Natural killer cell (primary cell): ENCODE data around the gene AMOTL2. TPM values are rescaled to one million over a fixed set of nuclear protein-coding genes. Genes with fewer than 3 reads are reported as not detected.

Experiments used
- ATAC-seq, 3 donors: fragments of 150-1000 bp in 2 of 3; fragments of 200-7000 bp in 1 of 3; cut with Tn5 transposase; 1 replicate in 1 of 3; 2 replicates in 2 of 3; pipeline ENCODE4 v1.10.0; 2021; ENCODE audit warnings: mild to moderate bottlenecking in 2 of 3, moderate library complexity in 2 of 3
- DNase-seq, 2 donors: peaks; one replicate each; pipeline versions ENCODE4 v3.0.0 to v3.0.0-alpha.2; 2013 to 2021; ENCODE audit warnings: mixed read lengths in 1 of 2
- H3K27ac ChIP-seq: one replicate; pipeline ENCODE4 v1.5.1; 2013; ENCODE audit warnings: mild to moderate bottlenecking, low read length
- H3K27me3 ChIP-seq: one replicate; pipeline ENCODE4 v1.6.1; 2013; ENCODE audit warnings: low read length; ENCODE audit not compliant: control insufficient read depth, insufficient read depth
- H3K36me3 ChIP-seq: one replicate; pipeline ENCODE4 v1.6.1; 2013; ENCODE audit warnings: low read length; ENCODE audit not compliant: control insufficient read depth, insufficient read depth
- H3K4me1 ChIP-seq: one replicate; pipeline ENCODE4 v1.6.1; 2013; ENCODE audit warnings: low read length; ENCODE audit not compliant: control insufficient read depth, insufficient read depth
- H3K4me3 ChIP-seq: one replicate; pipeline ENCODE4 v1.5.1; 2013; ENCODE audit warnings: low read length
- H3K9me3 ChIP-seq: one replicate; pipeline ENCODE4 v1.6.1; 2013; ENCODE audit warnings: low read length; ENCODE audit not compliant: control insufficient read depth, insufficient read depth
- H3K27ac Mint-ChIP-seq, 2 donors: one replicate each; pipeline ENCODE4 v1.8.0; 2022; ENCODE audit warnings: mild to moderate bottlenecking in 2 of 2, mixed read lengths in 2 of 2, moderate library complexity in 1 of 2
- H3K27me3 Mint-ChIP-seq, 2 donors: one replicate each; pipeline ENCODE4 v1.8.0; 2022; ENCODE audit warnings: low read depth in 2 of 2, mixed read lengths in 2 of 2
- H3K36me3 Mint-ChIP-seq: one replicate; pipeline ENCODE4 v1.8.0; 2022; ENCODE audit warnings: mixed read lengths
- H3K4me1 Mint-ChIP-seq, 2 donors: one replicate each; pipeline ENCODE4 v1.8.0; 2022; ENCODE audit warnings: mixed read lengths in 2 of 2
- H3K4me3 Mint-ChIP-seq: one replicate; pipeline ENCODE4 v1.8.0; 2022; ENCODE audit warnings: mild to moderate bottlenecking, moderate library complexity, mixed read lengths
- H3K9me3 Mint-ChIP-seq, 2 donors: one replicate each; pipeline ENCODE4 v1.8.0; 2022; ENCODE audit warnings: mixed read lengths in 2 of 2
- WGBS: methylation state at CpG from one replicate; pipeline ENCODE4 v1.1.7; 2013; ENCODE audit warnings: missing lambda C conversion rate; ENCODE audit not compliant: insufficient coverage; 5-methylcytosine and 5-hydroxymethylcytosine counted together
- intact Hi-C: fragments of 100-400 bp; cut with micrococcal nuclease; formaldehyde crosslinking; loops from one replicate; pipeline ENCODE4 v1.14.2; 2022
- total RNA-seq, 4 donors: library from RNA; stranded (reverse); fragments of 120-200 nt in 1 of 4; gene quantifications; one replicate each; pipeline versions ENCODE4 v1.2.3 to v1.2.4, GENCODE V29; 2013 to 2022
- TF ChIP-seq, protein P1 (sequence below): fragments of 200-600 bp; IDR thresholded peaks from one replicate; pipeline ENCODE4 v1.8.0; 2022; ENCODE audit warnings: antibody characterized with exemption

The AMOTL2 gene
- total RNA-seq, 3 donors from 2014 or later (not counting 1 experiment from before 2014, with no cell fraction given): not detected

DNA sequence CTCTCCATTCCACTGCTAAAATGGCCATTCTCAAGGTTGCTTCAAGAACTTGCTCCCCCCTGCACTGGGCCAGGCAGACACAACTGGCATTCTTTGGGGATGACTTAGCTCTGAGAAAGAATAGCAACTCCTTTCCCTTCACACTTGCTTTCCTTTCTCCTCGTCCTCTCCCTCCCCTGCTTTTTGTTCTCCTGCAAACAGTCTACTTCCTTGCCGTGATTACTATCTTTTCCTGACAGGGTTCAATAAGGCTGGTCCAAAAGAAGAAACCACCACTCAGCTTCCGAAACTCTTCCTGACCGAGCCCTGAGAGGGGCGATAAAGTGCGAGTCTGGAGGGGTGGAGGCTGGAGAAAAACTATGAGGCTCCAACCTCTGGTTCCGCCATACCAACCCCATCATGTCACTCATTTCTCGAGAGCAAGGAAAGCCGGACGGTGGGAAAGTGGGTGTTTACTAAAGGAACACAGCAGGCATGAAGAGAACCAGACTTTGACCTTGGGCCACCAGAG lies 5.0 kb downstream of the AMOTL2 start:
- Histone ChIP-seq H3K27ac (no peak overlapping the region), H3K36me3 (no peaks in the 10 kb centered on the region)

DNA sequence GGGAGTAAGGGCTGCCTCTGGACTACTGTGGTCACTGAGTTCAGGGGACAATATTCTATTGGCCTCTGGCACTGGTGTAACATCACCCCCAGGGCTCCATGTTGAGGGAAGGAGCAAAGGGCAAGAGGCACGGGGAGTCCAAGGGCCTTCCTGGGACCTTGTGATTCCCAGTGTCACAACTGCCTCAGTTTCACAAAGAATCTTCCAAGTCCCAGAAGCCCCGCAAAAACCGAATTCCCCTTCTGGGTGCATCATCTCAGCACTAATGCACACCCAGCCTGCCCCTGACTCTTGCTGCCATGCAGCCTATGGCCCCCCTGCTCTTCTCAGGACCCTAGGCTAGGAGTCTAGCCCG lies 5.5 kb downstream of the AMOTL2 start:
- no peak overlapping the region for H3K4me3 ChIP-seq
- H3K4me1 ChIP-seq: peaks cover 18% of the 10 kb centered on the region
- intact Hi-C loops: no loop called here
- H3K27ac ChIP-seq: no peak overlapping the region
- no peak overlapping the region for H3K4me3 Mint-ChIP-seq
- no peak for ATAC-seq
- H3K27ac Mint-ChIP-seq: no peak overlapping the region
- H3K36me3 Mint-ChIP-seq: no peaks in the 10 kb centered on the region
- no peaks in the 10 kb centered on the region for H3K9me3 ChIP-seq
- no peaks in the 10 kb centered on the region for H3K9me3 Mint-ChIP-seq
- H3K27me3 Mint-ChIP-seq: peaks cover 0 to 21% of the 10 kb centered on the region in 2 donors
- 88% methylated on average over 4 of the region's 4 CpGs for WGBS
- peaks cover 18 to 19% of the 10 kb centered on the region in 2 donors for H3K4me1 Mint-ChIP-seq
- H3K36me3 ChIP-seq: no peaks in the 10 kb centered on the region
- DNase-seq: no peak
- TF ChIP-seq, protein P1, sequence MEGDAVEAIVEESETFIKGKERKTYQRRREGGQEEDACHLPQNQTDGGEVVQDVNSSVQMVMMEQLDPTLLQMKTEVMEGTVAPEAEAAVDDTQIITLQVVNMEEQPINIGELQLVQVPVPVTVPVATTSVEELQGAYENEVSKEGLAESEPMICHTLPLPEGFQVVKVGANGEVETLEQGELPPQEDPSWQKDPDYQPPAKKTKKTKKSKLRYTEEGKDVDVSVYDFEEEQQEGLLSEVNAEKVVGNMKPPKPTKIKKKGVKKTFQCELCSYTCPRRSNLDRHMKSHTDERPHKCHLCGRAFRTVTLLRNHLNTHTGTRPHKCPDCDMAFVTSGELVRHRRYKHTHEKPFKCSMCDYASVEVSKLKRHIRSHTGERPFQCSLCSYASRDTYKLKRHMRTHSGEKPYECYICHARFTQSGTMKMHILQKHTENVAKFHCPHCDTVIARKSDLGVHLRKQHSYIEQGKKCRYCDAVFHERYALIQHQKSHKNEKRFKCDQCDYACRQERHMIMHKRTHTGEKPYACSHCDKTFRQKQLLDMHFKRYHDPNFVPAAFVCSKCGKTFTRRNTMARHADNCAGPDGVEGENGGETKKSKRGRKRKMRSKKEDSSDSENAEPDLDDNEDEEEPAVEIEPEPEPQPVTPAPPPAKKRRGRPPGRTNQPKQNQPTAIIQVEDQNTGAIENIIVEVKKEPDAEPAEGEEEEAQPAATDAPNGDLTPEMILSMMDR: no peak
- H3K27me3 ChIP-seq: peaks cover 1% of the 10 kb centered on the region

More for the DNA sequence above, 5.0 kb downstream of the AMOTL2 start:
- H3K4me1 ChIP-seq: peaks cover 18% of the 10 kb centered on the region
- WGBS: 67% methylated on average over 8 of the region's 10 CpGs
- ATAC-seq (no peak), DNase-seq (no peak)
- peaks cover 0 to 20% of the 10 kb centered on the region in 2 donors for H3K27me3 Mint-ChIP-seq
- H3K36me3 Mint-ChIP-seq: no peaks in the 10 kb centered on the region
- intact Hi-C loops: no loop called here
- no peak overlapping the region for H3K27ac Mint-ChIP-seq
- H3K9me3 ChIP-seq: no peaks in the 10 kb centered on the region
- peaks cover 13 to 16% of the 10 kb centered on the region in 2 donors for H3K4me1 Mint-ChIP-seq
- no peaks in the 10 kb centered on the region for H3K9me3 Mint-ChIP-seq
- TF ChIP-seq, protein P1: no peak
- no peaks in the 10 kb centered on the region for H3K27me3 ChIP-seq
- no peak overlapping the region for H3K4me3 ChIP-seq
- no peak overlapping the region for H3K4me3 Mint-ChIP-seq

DNA sequence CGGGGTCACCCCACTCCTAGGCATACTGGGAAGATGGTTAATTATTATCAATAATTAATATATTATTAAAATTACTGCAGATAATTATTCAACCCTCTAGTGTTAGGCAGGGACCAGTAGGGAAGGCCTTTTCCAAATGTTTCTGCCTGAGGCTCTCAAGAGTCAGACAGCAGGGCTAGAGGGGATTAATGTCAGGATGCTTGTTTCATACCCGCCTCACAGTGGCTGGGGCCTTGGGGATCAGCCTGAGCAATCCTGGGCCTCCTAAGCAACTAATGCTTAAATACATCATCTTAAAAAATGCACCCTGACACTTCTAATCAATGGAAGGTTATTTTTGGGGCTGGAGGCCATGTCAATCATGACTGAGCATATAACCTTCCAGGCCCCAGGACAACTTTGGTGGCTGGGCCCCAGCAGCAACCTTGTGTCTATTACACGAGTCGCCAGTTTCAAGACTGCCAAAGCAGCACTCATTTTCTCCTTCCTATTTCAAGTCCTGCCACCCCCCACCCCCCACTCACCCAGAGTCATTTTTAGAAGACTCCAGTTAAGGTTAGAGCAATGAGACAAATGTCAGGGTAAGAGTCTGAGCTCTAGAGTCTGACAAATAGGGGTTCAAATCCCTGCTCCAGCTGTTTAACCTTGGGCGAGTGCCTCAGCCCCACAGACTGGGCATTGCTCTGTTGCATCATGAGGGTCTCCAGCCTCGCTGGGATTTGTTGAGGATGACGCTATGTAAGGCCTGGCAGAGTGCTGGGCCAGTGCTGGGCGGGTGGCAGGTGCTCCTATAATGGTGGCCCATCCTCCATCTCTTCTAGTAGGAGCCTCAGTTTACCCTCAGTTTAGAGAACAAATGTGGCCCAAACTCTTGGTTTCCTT lies 6.1 kb downstream of the AMOTL2 start:
- H3K36me3 Mint-ChIP-seq: no peaks in the 10 kb centered on the region
- H3K36me3 ChIP-seq: no peaks in the 10 kb centered on the region
- no peaks in the 10 kb centered on the region for H3K9me3 Mint-ChIP-seq
- no peaks in the 10 kb centered on the region for H3K9me3 ChIP-seq
- peaks cover 4 to 22% of the 10 kb centered on the region in 2 donors for H3K27me3 Mint-ChIP-seq
- intact Hi-C loops: no loop called here
- DNase-seq (no peak), ATAC-seq (no peak)
- TF ChIP-seq, protein P1: no peak
- H3K4me3 Mint-ChIP-seq: no peak overlapping the region
- no peak overlapping the region for H3K27ac ChIP-seq
- no peak overlapping the region for H3K27ac Mint-ChIP-seq
- 78% methylated on average over 7 of the region's 8 CpGs for WGBS
- H3K4me1 Mint-ChIP-seq: peaks cover 22 to 25% of the 10 kb centered on the region in 2 donors
- peaks cover 18% of the 10 kb centered on the region for H3K4me1 ChIP-seq
- no peak overlapping the region for H3K4me3 ChIP-seq
- peaks cover 6% of the 10 kb centered on the region for H3K27me3 ChIP-seq
